Heart left ventricle (tissue), 13 donors: ENCODE measurements around the gene HOXB6.

Source experiments
- POLR2A ChIP-seq, 2 donors: fragments of 450-650 bp; IDR thresholded peaks; one replicate each; pipeline ENCODE4 v1.6.1; 2017; ENCODE audit warnings: antibody characterized with exemption in 2 of 2, mild to moderate bottlenecking in 2 of 2, moderate library complexity in 2 of 2
- TF ChIP-seq, protein P1 (sequence below), 12 donors: fragments of 200-600 bp; sonication (generic) in 4 of 12; IDR thresholded peaks; one replicate each; pipeline versions ENCODE4 v1.5.0 to v1.8.0; 2018 to 2022; ENCODE audit warnings: antibody characterized with exemption in 12 of 12, mild to moderate bottlenecking in 5 of 12
- donor health status: ischemic (EF 13 %, LVEDD 7.1; RV severe dilation, severe dysfunction).
- donor health status: DM: no; HTN: yes; CAD: no.
- donor health status: DM: no; HTN: no; CAD: no.
- donor health status: ischemic (EF 25% LVEDD 6.9; RV normal size, moderate dysfunction).
- donor health status: ischemic (EF 25% LVEDD 5.7; RV mildly dilated, moderate dysfunction).
- donor health status: ischemic (EF 35%, LVEDD 5.7; RV mildly dilated, moderate dysfunction).
- donor health status: nonischemic (EF 11% LVEDD 7.7; RV severe dilation, severe dysfunction).
- donor health status: DM: yes; HTN: yes; CAD: no.
- donor health status: PGD.
- donor health status: ischemic (EF 29% LVEDD 5.4; RV normal size, mild dysfunction).
- donor health status: nonischemic (EF 23%, LVEDD 6.1; RV moderate dilation, normal function).

DNA sequence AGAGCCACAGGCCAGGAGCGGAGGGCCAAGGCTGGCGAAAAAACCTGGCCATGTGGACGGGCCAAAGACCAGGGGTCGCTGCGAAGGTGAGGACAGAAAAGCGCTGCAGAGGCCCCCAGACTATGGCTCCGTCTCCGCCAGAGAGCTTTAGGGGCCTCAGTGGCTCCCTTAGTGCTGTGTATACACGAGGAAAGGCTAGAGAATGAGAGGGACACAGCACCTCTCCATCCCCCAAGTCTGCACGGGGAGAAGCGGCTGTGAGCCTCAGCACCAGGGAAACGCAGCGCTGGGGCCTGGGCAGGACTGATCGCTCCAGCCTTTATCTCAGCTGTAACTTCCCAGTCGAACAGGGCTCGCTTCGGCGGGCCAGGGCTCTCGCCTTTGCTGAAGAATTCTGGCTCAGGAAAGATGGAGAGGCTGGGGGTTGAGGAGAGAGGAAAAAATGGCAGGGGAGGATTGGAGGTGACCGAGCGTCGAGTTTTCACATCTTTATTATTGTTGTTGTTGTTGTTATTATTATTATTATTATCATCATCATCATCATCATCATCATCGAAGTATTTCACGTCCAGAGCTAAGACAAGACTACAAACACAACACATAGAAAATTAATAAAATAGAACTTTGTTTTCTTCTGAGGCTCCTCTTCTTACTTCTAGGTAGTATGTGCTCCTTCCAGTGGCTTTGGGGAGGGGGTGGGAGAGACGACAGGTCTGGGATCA, 9.3 kb downstream of the HOXB6 start:
- no peak for TF ChIP-seq POLR2A (IDR thresholded peaks at IDR 0.05)
- TF ChIP-seq, protein P1, sequence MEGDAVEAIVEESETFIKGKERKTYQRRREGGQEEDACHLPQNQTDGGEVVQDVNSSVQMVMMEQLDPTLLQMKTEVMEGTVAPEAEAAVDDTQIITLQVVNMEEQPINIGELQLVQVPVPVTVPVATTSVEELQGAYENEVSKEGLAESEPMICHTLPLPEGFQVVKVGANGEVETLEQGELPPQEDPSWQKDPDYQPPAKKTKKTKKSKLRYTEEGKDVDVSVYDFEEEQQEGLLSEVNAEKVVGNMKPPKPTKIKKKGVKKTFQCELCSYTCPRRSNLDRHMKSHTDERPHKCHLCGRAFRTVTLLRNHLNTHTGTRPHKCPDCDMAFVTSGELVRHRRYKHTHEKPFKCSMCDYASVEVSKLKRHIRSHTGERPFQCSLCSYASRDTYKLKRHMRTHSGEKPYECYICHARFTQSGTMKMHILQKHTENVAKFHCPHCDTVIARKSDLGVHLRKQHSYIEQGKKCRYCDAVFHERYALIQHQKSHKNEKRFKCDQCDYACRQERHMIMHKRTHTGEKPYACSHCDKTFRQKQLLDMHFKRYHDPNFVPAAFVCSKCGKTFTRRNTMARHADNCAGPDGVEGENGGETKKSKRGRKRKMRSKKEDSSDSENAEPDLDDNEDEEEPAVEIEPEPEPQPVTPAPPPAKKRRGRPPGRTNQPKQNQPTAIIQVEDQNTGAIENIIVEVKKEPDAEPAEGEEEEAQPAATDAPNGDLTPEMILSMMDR (IDR thresholded peaks at IDR 0.05): no peak
